Mesenchymal stem cell (in vitro differentiated cells and primary cell): ENCODE results near the gene PTCD3.

Source experiments
- DNase-seq: peaks from one replicate; pipeline ENCODE4 v3.0.0-alpha.2; 2013
- H2AFZ ChIP-seq: one replicate; pipeline ENCODE4 v1.6.1; 2013; ENCODE audit warnings: low read depth, mild to moderate bottlenecking, control low read depth, inconsistent platforms, low read length, moderate library complexity
- H2AK5ac ChIP-seq: 2 replicates; pipeline ENCODE4 v1.6.1; 2013; ENCODE audit warnings: low read length, moderate library complexity, mild to moderate bottlenecking, inconsistent platforms; ENCODE audit not compliant: severe bottlenecking
- H2BK120ac ChIP-seq: one replicate; pipeline ENCODE4 v1.6.1; 2013; ENCODE audit warnings: low read depth, mild to moderate bottlenecking, inconsistent platforms, low read length, moderate library complexity
- H2BK12ac ChIP-seq, 2 experiments: one replicate each; pipeline ENCODE4 v1.6.1; 2013; ENCODE audit warnings: inconsistent platforms in 2 of 2, low read length in 2 of 2, mild to moderate bottlenecking in 2 of 2, moderate library complexity in 2 of 2, control low read depth in 1 of 2
- H2BK15ac ChIP-seq: one replicate; pipeline ENCODE4 v1.6.1; 2013; ENCODE audit warnings: mild to moderate bottlenecking, low read depth, inconsistent platforms; ENCODE audit not compliant: poor library complexity, severe bottlenecking
- H2BK5ac ChIP-seq: 2 replicates; pipeline ENCODE4 v1.6.1; 2013; ENCODE audit warnings: low read depth, mild to moderate bottlenecking, low read length, control low read depth, inconsistent platforms; ENCODE audit not compliant: poor library complexity, severe bottlenecking
- H3K14ac ChIP-seq, 2 experiments: one replicate each; pipeline ENCODE4 v1.6.1; 2013; ENCODE audit warnings: inconsistent platforms in 2 of 2, low read length in 2 of 2, control low read depth in 1 of 2, mild to moderate bottlenecking in 1 of 2, moderate library complexity in 1 of 2
- H3K18ac ChIP-seq, 2 experiments: one replicate each; pipeline ENCODE4 v1.6.1; 2013; ENCODE audit warnings: inconsistent platforms in 2 of 2, low read length in 2 of 2, control low read depth in 1 of 2, low read depth in 1 of 2, mild to moderate bottlenecking in 1 of 2
- H3K23ac ChIP-seq, 2 experiments: one replicate each; pipeline ENCODE4 v1.6.1; 2013; ENCODE audit warnings: inconsistent platforms in 2 of 2, low read length in 2 of 2, mild to moderate bottlenecking in 2 of 2, moderate library complexity in 2 of 2, control low read depth in 1 of 2
- H3K27ac ChIP-seq: 2 replicates; pipeline ENCODE4 v1.5.1; 2013; ENCODE audit warnings: mild to moderate bottlenecking, moderate library complexity, low read length, control low read depth, inconsistent platforms; ENCODE audit not compliant: poor library complexity, severe bottlenecking
- H3K27me3 ChIP-seq, 2 experiments: 2 replicates each; pipeline versions ENCODE4 v1.6.1 to v1.7.0; 2013; ENCODE audit warnings: low read length in 2 of 2, mild to moderate bottlenecking in 2 of 2, moderate library complexity in 2 of 2, control low read depth in 1 of 2, inconsistent platforms in 1 of 2; ENCODE audit not compliant: control insufficient read depth in 1 of 2, insufficient read depth in 1 of 2
- H3K36me3 ChIP-seq, 2 experiments: 2 replicates each; pipeline versions ENCODE4 v1.6.1 to v1.7.0; 2013; ENCODE audit warnings: low read length in 2 of 2, control low read depth in 1 of 2, inconsistent platforms in 1 of 2, low read depth in 1 of 2, mild to moderate bottlenecking in 1 of 2; ENCODE audit not compliant: insufficient read depth in 2 of 2, control insufficient read depth in 1 of 2
- H3K4ac ChIP-seq, 2 experiments: one replicate each; pipeline ENCODE4 v1.6.1; 2013; ENCODE audit warnings: inconsistent platforms in 2 of 2, low read length in 2 of 2, mild to moderate bottlenecking in 2 of 2, moderate library complexity in 2 of 2, control low read depth in 1 of 2, low read depth in 1 of 2
- H3K4me1 ChIP-seq: 2 replicates; pipeline ENCODE4 v1.6.1; 2013; ENCODE audit warnings: low read depth, low read length, control low read depth; ENCODE audit not compliant: control insufficient read depth, insufficient read depth
- H3K4me2 ChIP-seq: 2 replicates; pipeline ENCODE4 v1.6.1; 2013; ENCODE audit warnings: low read length, mild to moderate bottlenecking, inconsistent platforms; ENCODE audit not compliant: poor library complexity, severe bottlenecking
- H3K4me3 ChIP-seq, 2 experiments: 2 replicates each; pipeline versions ENCODE4 v1.5.1 to v1.7.0; 2013; ENCODE audit warnings: low read length in 2 of 2, mild to moderate bottlenecking in 2 of 2, control low read depth in 1 of 2, low read depth in 1 of 2; ENCODE audit not compliant: insufficient read depth in 1 of 2
- H3K79me1 ChIP-seq: replicated peaks from 2 replicates; pipeline ENCODE4 v1.6.1; 2013; ENCODE audit warnings: mild to moderate bottlenecking, control low read depth, low read length, inconsistent platforms; ENCODE audit not compliant: poor library complexity, severe bottlenecking
- H3K9ac ChIP-seq: 2 replicates; pipeline ENCODE4 v1.7.0; 2013; ENCODE audit warnings: mild to moderate bottlenecking, low read length, moderate library complexity
- H3K9me3 ChIP-seq: 2 replicates; pipeline ENCODE4 v1.7.0; 2013; ENCODE audit warnings: mild to moderate bottlenecking, low read length; ENCODE audit not compliant: control insufficient read depth
- H4K8ac ChIP-seq: one replicate; pipeline ENCODE4 v1.6.1; 2013; ENCODE audit warnings: inconsistent platforms, mild to moderate bottlenecking, low read length, moderate library complexity
- H4K91ac ChIP-seq: one replicate; pipeline ENCODE4 v1.6.1; 2013; ENCODE audit warnings: mild to moderate bottlenecking, low read length, inconsistent platforms
- WGBS: methylation state at CpG from one replicate; pipeline ENCODE4 v1.1.7; 2013; ENCODE audit warnings: mixed read lengths; 5-methylcytosine and 5-hydroxymethylcytosine counted together

The PTCD3 gene

DNA sequence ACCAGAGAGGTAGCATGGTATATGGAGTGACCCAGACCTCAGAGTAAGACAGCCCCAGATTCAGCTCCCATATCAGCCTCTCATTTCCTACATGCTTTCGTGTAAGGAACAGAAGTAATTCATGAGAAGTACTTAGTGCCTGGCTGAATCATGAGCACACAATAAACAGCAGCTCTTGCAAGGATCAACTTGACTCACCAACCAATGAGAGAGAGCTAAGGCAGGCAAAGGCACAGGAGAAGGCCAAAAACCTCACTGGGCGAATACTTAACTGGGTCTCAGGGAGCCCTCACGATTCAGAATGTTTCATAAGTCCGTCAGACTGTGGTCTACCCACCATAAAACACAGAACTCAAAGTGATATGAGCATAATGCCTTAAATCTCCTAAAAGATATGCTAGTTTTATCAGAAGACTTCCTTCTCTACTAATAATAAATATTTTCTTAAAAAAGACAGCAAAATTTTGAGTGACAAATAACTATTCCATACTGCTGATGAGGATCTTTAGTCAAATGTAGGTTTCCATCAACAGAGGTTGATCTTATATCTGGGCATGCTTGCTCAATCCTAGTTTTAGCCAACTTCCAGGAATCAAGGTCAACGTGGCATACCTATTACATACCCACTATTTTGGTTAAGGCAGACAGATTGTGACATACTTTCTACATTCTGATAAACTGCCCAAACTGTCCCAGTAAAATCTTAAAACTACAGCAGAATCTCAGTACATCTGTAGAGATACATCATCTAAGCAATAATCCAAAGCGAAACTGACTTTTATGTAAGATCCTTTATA lies 54.3 kb downstream of the PTCD3 start:
- H2BK15ac ChIP-seq = no peak overlapping the region
- no peak overlapping the region for H2AFZ ChIP-seq
- no peak overlapping the region for H4K8ac ChIP-seq
- H3K4me1 ChIP-seq = no peaks in the 10 kb centered on the region
- DNase-seq = peak; percentile 56
- H3K18ac ChIP-seq = no peak overlapping the region
- no peak overlapping the region for H3K4ac ChIP-seq
- WGBS = 100% methylated on average over 5 of the region's 6 CpGs
- peaks cover 34 to 88% of the 10 kb centered on the region in 2 experiments for H3K36me3 ChIP-seq
- H3K27ac ChIP-seq = no peak overlapping the region
- H3K4me3 ChIP-seq = no peak overlapping the region
- no peak overlapping the region for H3K23ac ChIP-seq
- no peak overlapping the region for H2AK5ac ChIP-seq
- H2BK12ac ChIP-seq = no peak overlapping the region
- H3K9ac ChIP-seq = no peak overlapping the region
- H3K4me2 ChIP-seq = no peak overlapping the region
- no peaks in the 10 kb centered on the region for H3K9me3 ChIP-seq
- H4K91ac ChIP-seq = no peak overlapping the region
- H3K14ac ChIP-seq = no peak overlapping the region
- no peak overlapping the region for H2BK5ac ChIP-seq
- H2BK120ac ChIP-seq = no peak overlapping the region
- H3K27me3 ChIP-seq = no peaks in the 10 kb centered on the region
- H3K79me1 ChIP-seq = peaks cover 14% of the 10 kb centered on the region

DNA sequence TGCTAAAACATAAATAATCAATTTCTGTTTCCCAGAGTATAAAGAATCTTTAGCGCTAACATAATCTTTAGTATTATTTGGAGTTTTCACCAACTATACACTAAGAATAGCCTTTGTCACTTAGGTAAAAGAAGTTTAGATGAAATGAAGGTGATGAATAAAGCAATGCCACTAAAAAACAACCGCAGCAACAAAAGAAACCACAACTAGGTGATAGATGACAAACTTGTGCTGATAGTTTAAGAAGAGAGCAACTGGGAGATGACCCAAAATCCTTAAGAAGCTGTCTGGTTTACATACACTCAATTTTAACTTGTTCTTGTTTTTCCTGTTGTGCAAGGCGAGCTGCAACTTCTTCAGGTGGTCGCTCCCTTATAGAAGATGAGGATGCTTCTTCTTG lies 64.4 kb downstream of the PTCD3 start:
- Histone ChIP-seq H3K27ac (no peak overlapping the region), H3K4ac (no peak overlapping the region), H3K79me1 (peaks cover 15% of the 10 kb centered on the region), H3K27me3 (no peaks in the 10 kb centered on the region), H3K4me2 (no peak overlapping the region), H2BK15ac (no peak overlapping the region), H3K4me3 (no peak overlapping the region), H3K4me1 (no peaks in the 10 kb centered on the region), H2AFZ (no peak overlapping the region), H4K91ac (no peak overlapping the region), H3K14ac (no peak overlapping the region), H2BK12ac (no peak overlapping the region), H3K18ac (no peak overlapping the region), H2AK5ac (no peak overlapping the region), H3K9me3 (no peaks in the 10 kb centered on the region), H2BK5ac (no peak overlapping the region), H4K8ac (no peak overlapping the region), H3K36me3 (peaks cover 20 to 78% of the 10 kb centered on the region in 2 experiments), H2BK120ac (no peak overlapping the region), H3K23ac (no peak overlapping the region), H3K9ac (no peak overlapping the region)
- WGBS = no CpG with 5 or more reads among the region's 4 CpGs
- no peak for DNase-seq

- Histone ChIP-seq H4K91ac (no peak overlapping the region), H4K8ac (no peak overlapping the region), H3K36me3 (peaks cover 15 to 78% of the 10 kb centered on the region in 2 experiments), H2AFZ (no peak overlapping the region), H2AK5ac (no peak overlapping the region), H3K23ac (no peak overlapping the region), H2BK15ac (no peak overlapping the region), H3K9ac (no peak overlapping the region), H3K27ac (no peak overlapping the region), H3K4me2 (no peak overlapping the region), H3K14ac (no peak overlapping the region), H3K27me3 (no peaks in the 10 kb centered on the region), H3K9me3 (no peaks in the 10 kb centered on the region), H2BK120ac (no peak overlapping the region), H3K4me1 (no peaks in the 10 kb centered on the region), H3K18ac (no peak overlapping the region), H2BK12ac (no peak overlapping the region), H2BK5ac (no peak overlapping the region), H3K4ac (no peak overlapping the region), H3K4me3 (no peak overlapping the region), H3K79me1 (peaks cover 18% of the 10 kb centered on the region)
- DNase-seq = no peak
- 100% methylated on average over 2 of the region's 3 CpGs for WGBS
Observed at GRCh38 chr2:86171295-86171694, 65.3 kb downstream of the PTCD3 start.

DNA sequence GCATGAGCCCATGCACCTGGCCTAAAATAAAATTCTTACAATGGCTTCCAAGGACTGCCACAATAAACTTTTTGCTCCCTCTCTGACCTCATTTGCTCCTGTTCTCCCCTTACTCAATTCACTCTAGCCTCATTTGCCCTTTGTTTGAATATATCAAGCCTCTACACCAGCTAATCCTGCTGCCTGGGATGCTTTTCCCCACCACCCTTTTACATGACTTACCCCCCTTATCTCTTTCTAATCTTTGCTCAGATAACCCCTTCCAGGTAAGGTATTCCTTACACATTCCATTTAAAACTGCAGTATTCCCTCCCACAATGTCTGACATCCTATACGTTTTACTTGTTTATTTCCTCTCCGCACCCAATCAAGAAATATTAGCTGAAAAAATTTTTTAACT lies 66.6 kb downstream of the PTCD3 start:
- H4K91ac ChIP-seq = no peak overlapping the region
- H3K4me3 ChIP-seq = no peak overlapping the region
- H3K79me1 ChIP-seq = peaks cover 14% of the 10 kb centered on the region
- H3K14ac ChIP-seq = no peak overlapping the region
- H3K4me1 ChIP-seq = no peaks in the 10 kb centered on the region
- H3K36me3 ChIP-seq = peaks cover 11 to 84% of the 10 kb centered on the region in 2 experiments
- H3K18ac ChIP-seq = no peak overlapping the region
- H3K9ac ChIP-seq = no peak overlapping the region
- DNase-seq = no peak
- no peak overlapping the region for H3K4ac ChIP-seq
- H3K27ac ChIP-seq = no peak overlapping the region
- H2BK12ac ChIP-seq = no peak overlapping the region
- no peak overlapping the region for H2AK5ac ChIP-seq
- no peak overlapping the region for H2AFZ ChIP-seq
- no peak overlapping the region for H3K23ac ChIP-seq
- H3K4me2 ChIP-seq = no peak overlapping the region
- no peak overlapping the region for H2BK5ac ChIP-seq
- no peak overlapping the region for H2BK120ac ChIP-seq
- WGBS = 100% methylated on average over 1 of the region's 2 CpGs
- H4K8ac ChIP-seq = no peak overlapping the region
- no peak overlapping the region for H2BK15ac ChIP-seq
- no peaks in the 10 kb centered on the region for H3K27me3 ChIP-seq
- H3K9me3 ChIP-seq = no peaks in the 10 kb centered on the region
